CD4-positive, alpha-beta T cell (primary cell): Measurements from ENCODE around the gene LCE1C. TPM values are rescaled to one million over a fixed set of nuclear protein-coding genes. Genes with fewer than 3 reads are reported as not detected.

Experiments used
- ATAC-seq: fragments of 200-7000 bp; cut with Tn5 transposase; one replicate; pipeline ENCODE4 v1.10.0; 2022; ENCODE audit warnings: mild to moderate bottlenecking; ENCODE audit not compliant: poor library complexity
- CTCF ChIA-PET: fragments of 350-600 bp; sonication (Branson Sonifier 250); formaldehyde crosslinking; loops from one replicate; lab custom pipeline; 2021; ENCODE audit warnings: antibody characterized with exemption, inconsistent platforms; lab: Charles Lee
- POLR2A ChIA-PET: fragments of 350-600 bp; sonication (Branson Sonifier 250); formaldehyde crosslinking; loops from one replicate; lab custom pipeline; 2021; ENCODE audit warnings: antibody characterized with exemption, inconsistent platforms; lab: Charles Lee
- DNase-seq, 14 experiments: peaks; one replicate each; pipeline ENCODE4 v3.0.0-alpha.2; 2013 to 2020; ENCODE audit warnings: mixed read lengths in 2 of 14
- H3K27ac ChIP-seq, 2 donors: one replicate each; pipeline versions ENCODE4 v1.5.1 to v1.7.0; 2013; ENCODE audit warnings: low read length in 2 of 2, low read depth in 1 of 2, mild to moderate bottlenecking in 1 of 2
- H3K27me3 ChIP-seq, 2 experiments: 1 replicate in 1 of 2; 2 replicates in 1 of 2; pipeline versions ENCODE4 v1.6.1 to v1.7.0; 2013; ENCODE audit warnings: low read length in 2 of 2, control low read depth in 1 of 2, mild to moderate bottlenecking in 1 of 2, moderate library complexity in 1 of 2; ENCODE audit not compliant: insufficient read depth in 2 of 2, control insufficient read depth in 1 of 2
- H3K36me3 ChIP-seq: one replicate; pipeline ENCODE4 v1.6.1; 2013; ENCODE audit warnings: low read length, control low read depth; ENCODE audit not compliant: insufficient read depth
- H3K4me1 ChIP-seq: one replicate; pipeline ENCODE4 v1.6.1; 2013; ENCODE audit warnings: low read length, control low read depth; ENCODE audit not compliant: insufficient read depth
- H3K4me3 ChIP-seq: one replicate; pipeline ENCODE4 v1.5.1; 2013; ENCODE audit warnings: mild to moderate bottlenecking, low read length, moderate library complexity
- H3K9me3 ChIP-seq, 2 experiments: 1 replicate in 1 of 2; 2 replicates in 1 of 2; pipeline versions ENCODE4 v1.6.1 to v1.7.0; 2013; ENCODE audit warnings: low read length in 2 of 2, mild to moderate bottlenecking in 2 of 2, control low read depth in 1 of 2, moderate library complexity in 1 of 2; ENCODE audit not compliant: control insufficient read depth in 1 of 2, insufficient read depth in 1 of 2
- H3K27ac Mint-ChIP-seq: one replicate; pipeline ENCODE4 v1.8.0; 2020; ENCODE audit warnings: mixed read lengths
- H3K27me3 Mint-ChIP-seq: one replicate; pipeline ENCODE4 v1.8.0; 2021; ENCODE audit warnings: mixed read lengths
- H3K36me3 Mint-ChIP-seq: one replicate; pipeline ENCODE4 v1.8.0; 2021; ENCODE audit warnings: low read depth, mixed read lengths
- H3K4me1 Mint-ChIP-seq: one replicate; pipeline ENCODE4 v1.8.0; 2021; ENCODE audit warnings: low read depth, mixed read lengths
- H3K4me3 Mint-ChIP-seq: one replicate; pipeline ENCODE4 v1.8.0; 2020; ENCODE audit warnings: mild to moderate bottlenecking, mixed read lengths
- H3K9me3 Mint-ChIP-seq: one replicate; pipeline ENCODE4 v1.8.0; 2020; ENCODE audit warnings: mixed read lengths
- intact Hi-C, 2 experiments: fragments of 100-400 bp; cut with DNase I in 1 of 2; cut with micrococcal nuclease in 1 of 2; formaldehyde crosslinking; loops; one replicate each; pipeline versions ENCODE4 v1.15.1 to v1.9.0; 2023 to 2025; cut with DNase I, micrococcal nuclease
- total RNA-seq, 174 experiments: library from RNA in 2 of 174; stranded (reverse) in 2 of 174; gene quantifications; one replicate each; pipeline ENCODE4 v1.2.3 and lab custom pipeline; 2021 to 2026
- TF ChIP-seq, protein P1 (sequence below): fragments of 200-600 bp; IDR thresholded peaks from one replicate; pipeline ENCODE4 v1.8.0; 2022; ENCODE audit warnings: antibody characterized with exemption, mild to moderate bottlenecking

The LCE1C gene
- total RNA-seq, 2 experiments from 2014 or later = not detected

DNA sequence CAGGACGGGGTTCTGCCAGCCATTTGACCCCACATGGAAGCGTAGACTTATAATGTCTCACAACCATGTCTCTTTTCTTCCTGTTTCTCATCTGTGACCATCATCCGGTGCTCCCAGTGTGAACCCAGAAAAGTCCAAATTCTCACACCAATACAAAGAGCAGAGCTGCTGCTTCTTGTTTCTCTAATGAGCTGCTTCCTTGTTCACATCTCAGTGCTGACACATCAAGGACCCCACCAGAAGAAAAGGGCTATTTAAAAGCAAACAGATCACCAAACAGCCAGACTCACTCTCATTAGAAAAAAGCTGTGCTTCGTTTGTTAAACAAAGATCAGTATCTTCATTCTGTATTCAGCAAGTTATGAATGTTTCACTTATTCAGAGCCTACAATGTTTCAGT is 10.8 kb downstream of the LCE1C start:
- no peak overlapping the region for H3K4me3 ChIP-seq
- intact Hi-C loops = no loop called here
- H3K36me3 Mint-ChIP-seq = no peaks in the 10 kb centered on the region
- H3K27ac Mint-ChIP-seq = no peak overlapping the region
- no peaks in the 10 kb centered on the region for H3K9me3 ChIP-seq
- peaks cover 34% of the 10 kb centered on the region for H3K27me3 Mint-ChIP-seq
- ChIA-PET CTCF (no interaction called here), POLR2A (no interaction called here)
- H3K4me1 Mint-ChIP-seq = no peaks in the 10 kb centered on the region
- no peak for DNase-seq
- H3K36me3 ChIP-seq = no peaks in the 10 kb centered on the region
- no peaks in the 10 kb centered on the region for H3K9me3 Mint-ChIP-seq
- no peak for ATAC-seq
- H3K4me1 ChIP-seq = no peaks in the 10 kb centered on the region
- no peak overlapping the region for H3K27ac ChIP-seq
- H3K27me3 ChIP-seq = peaks cover 0 to 4% of the 10 kb centered on the region in 2 experiments
- no peak overlapping the region for H3K4me3 Mint-ChIP-seq
- TF ChIP-seq, protein P1, sequence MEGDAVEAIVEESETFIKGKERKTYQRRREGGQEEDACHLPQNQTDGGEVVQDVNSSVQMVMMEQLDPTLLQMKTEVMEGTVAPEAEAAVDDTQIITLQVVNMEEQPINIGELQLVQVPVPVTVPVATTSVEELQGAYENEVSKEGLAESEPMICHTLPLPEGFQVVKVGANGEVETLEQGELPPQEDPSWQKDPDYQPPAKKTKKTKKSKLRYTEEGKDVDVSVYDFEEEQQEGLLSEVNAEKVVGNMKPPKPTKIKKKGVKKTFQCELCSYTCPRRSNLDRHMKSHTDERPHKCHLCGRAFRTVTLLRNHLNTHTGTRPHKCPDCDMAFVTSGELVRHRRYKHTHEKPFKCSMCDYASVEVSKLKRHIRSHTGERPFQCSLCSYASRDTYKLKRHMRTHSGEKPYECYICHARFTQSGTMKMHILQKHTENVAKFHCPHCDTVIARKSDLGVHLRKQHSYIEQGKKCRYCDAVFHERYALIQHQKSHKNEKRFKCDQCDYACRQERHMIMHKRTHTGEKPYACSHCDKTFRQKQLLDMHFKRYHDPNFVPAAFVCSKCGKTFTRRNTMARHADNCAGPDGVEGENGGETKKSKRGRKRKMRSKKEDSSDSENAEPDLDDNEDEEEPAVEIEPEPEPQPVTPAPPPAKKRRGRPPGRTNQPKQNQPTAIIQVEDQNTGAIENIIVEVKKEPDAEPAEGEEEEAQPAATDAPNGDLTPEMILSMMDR = no peak

GRCh38 chr1:152786077-152786476 is 20.4 kb downstream of the LCE1C start, which contains the start of gene LCE1E:
Gene LCE1E, plus strand, starts transcription at chr1:152786257. Its CDS starts 1,043 bp downstream, at chr1:152787300.
- no peak within 1 kb of the TSS for H3K4me3 ChIP-seq
- peaks cover 10 to 11% of the 10 kb centered on the region in 2 experiments for H3K27me3 ChIP-seq
- Mint-ChIP-seq H3K27ac (no peak within 1 kb of the TSS), H3K4me3 (no peak within 1 kb of the TSS), H3K9me3 (no peaks in the 10 kb centered on the region), H3K4me1 (no peaks in the 10 kb centered on the region), H3K36me3 (no peaks in the 10 kb centered on the region), H3K27me3 (peaks cover 50% of the 10 kb centered on the region)
- H3K9me3 ChIP-seq = peaks cover 0 to 3% of the 10 kb centered on the region in 2 experiments
- ATAC-seq (no peak), DNase-seq (no peak)
- TF ChIP-seq, protein P1 = no peak
- H3K36me3 ChIP-seq = no peaks in the 10 kb centered on the region
- ChIA-PET POLR2A (no interaction called here), CTCF (no interaction called here)
- intact Hi-C loops = loop anchor here in 1 of 2 experiments (1.0 kb wide), 1 partner anchor 13 kb away; no protein-coding TSS in a partner anchor
- no peaks in the 10 kb centered on the region for H3K4me1 ChIP-seq
- H3K27ac ChIP-seq = no peak within 1 kb of the TSS

DNA sequence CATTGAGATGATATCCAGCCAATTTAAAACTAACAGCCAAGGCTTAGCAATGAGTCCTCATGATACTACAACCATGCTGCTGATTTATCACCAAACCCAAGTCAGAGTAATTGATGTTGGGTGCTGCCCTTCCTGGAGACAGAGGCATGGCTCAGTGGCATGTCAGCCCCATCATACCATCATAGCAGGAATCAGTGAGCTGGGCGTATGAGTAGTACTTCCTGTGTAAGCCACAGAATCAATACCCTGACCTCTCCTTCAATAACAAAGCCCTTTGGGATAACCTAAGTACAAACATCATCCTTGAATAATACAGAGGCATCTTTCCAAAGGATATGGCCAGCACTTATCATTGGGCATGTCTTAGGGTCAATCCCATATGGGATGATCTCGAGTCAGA is 23.4 kb downstream of the LCE1C start:
- no peaks in the 10 kb centered on the region for H3K36me3 Mint-ChIP-seq
- POLR2A ChIA-PET = no interaction called here
- ATAC-seq = no peak
- no peak overlapping the region for H3K27ac Mint-ChIP-seq
- CTCF ChIA-PET = no interaction called here
- Histone ChIP-seq H3K4me1 (no peaks in the 10 kb centered on the region), H3K9me3 (peaks cover 0 to 3% of the 10 kb centered on the region in 2 experiments), H3K36me3 (no peaks in the 10 kb centered on the region), H3K4me3 (no peak overlapping the region), H3K27ac (no peak overlapping the region), H3K27me3 (peaks cover 10 to 14% of the 10 kb centered on the region in 2 experiments)
- TF ChIP-seq, protein P1 = no peak
- intact Hi-C loops = no loop called here
- peaks cover 70% of the 10 kb centered on the region for H3K27me3 Mint-ChIP-seq
- DNase-seq = no peak
- no peak overlapping the region for H3K4me3 Mint-ChIP-seq
- no peaks in the 10 kb centered on the region for H3K4me1 Mint-ChIP-seq
- H3K9me3 Mint-ChIP-seq = no peaks in the 10 kb centered on the region
